OCI-LY1 (cell line): Measurements from ENCODE around the gene TEAD3.

Source experiments
- H2AFZ ChIP-seq: fragments of 200-600 bp; sonication (generic), shearing (Covaris generic); 2 replicates; pipeline ENCODE4 v1.6.0; 2014; ENCODE audit warnings: antibody characterized with exemption, mild to moderate bottlenecking, low read length
- H3F3A ChIP-seq: fragments of 200-600 bp; sonication (generic), shearing (Covaris generic); 2 replicates; pipeline ENCODE4 v1.6.0; 2014; ENCODE audit warnings: mild to moderate bottlenecking, antibody characterized with exemption, low read length, moderate library complexity; ENCODE audit not compliant: insufficient read depth
- H3K27ac ChIP-seq: fragments of 200-600 bp; sonication (generic); 2 replicates; pipeline ENCODE4 v1.5.1; 2014; ENCODE audit warnings: low read length, mixed run types, mild to moderate bottlenecking, low read depth; ENCODE audit not compliant: poor library complexity, severe bottlenecking
- H3K27me3 ChIP-seq: fragments of 200-600 bp; sonication (generic); 2 replicates; pipeline ENCODE4 v1.6.0; 2014; ENCODE audit warnings: antibody characterized with exemption, mild to moderate bottlenecking, low read length, moderate library complexity; ENCODE audit not compliant: insufficient read depth
- H3K36me3 ChIP-seq: fragments of 200-600 bp; sonication (generic); 2 replicates; pipeline ENCODE4 v1.6.1; 2014; ENCODE audit warnings: mild to moderate bottlenecking, antibody characterized with exemption, low read length, moderate library complexity, mixed read lengths; ENCODE audit not compliant: insufficient read depth
- H3K4me1 ChIP-seq: fragments of 200-600 bp; sonication (generic); 2 replicates; pipeline ENCODE4 v1.5.1; 2014; ENCODE audit warnings: mild to moderate bottlenecking, low read length, moderate library complexity; ENCODE audit not compliant: insufficient read depth, severe bottlenecking
- H3K4me2 ChIP-seq: fragments of 200-600 bp; sonication (generic), shearing (Covaris generic); 2 replicates; pipeline ENCODE4 v1.6.1; 2014; ENCODE audit warnings: low read length
- H3K4me3 ChIP-seq: fragments of 200-600 bp; sonication (generic); 2 replicates; pipeline ENCODE4 v1.5.1; 2014; ENCODE audit warnings: low read length, low read depth, mild to moderate bottlenecking, mixed read lengths; ENCODE audit not compliant: poor library complexity, severe bottlenecking
- H3K79me2 ChIP-seq: fragments of 200-600 bp; shearing (Covaris generic); 2 replicates; pipeline ENCODE4 v1.6.1; 2016; ENCODE audit warnings: mixed run types, low read length, mixed read lengths; ENCODE audit not compliant: insufficient read depth
- H3K9ac ChIP-seq: fragments of 200-600 bp; sonication (generic), shearing (Covaris generic); 2 replicates; pipeline ENCODE4 v1.6.1; 2014; ENCODE audit warnings: mild to moderate bottlenecking, low read length, mixed read lengths
- H3K9me2 ChIP-seq: fragments of 200-600 bp; sonication (generic), shearing (Covaris generic); 2 replicates; pipeline ENCODE4 v1.6.1; 2014; ENCODE audit warnings: low read depth, mild to moderate bottlenecking, low read length, mixed read lengths
- H3K9me3 ChIP-seq: fragments of 200-600 bp; shearing (Covaris generic); 2 replicates; pipeline ENCODE4 v1.6.1; 2014; ENCODE audit warnings: low read length, mixed read lengths
- H4K20me1 ChIP-seq: fragments of 200-600 bp; sonication (generic), shearing (Covaris generic); 2 replicates; pipeline ENCODE4 v1.6.0; 2016; ENCODE audit warnings: mild to moderate bottlenecking, low read length; ENCODE audit not compliant: insufficient read depth
- EZH2 ChIP-seq: fragments of 200-600 bp; sonication (generic), shearing (Covaris generic); IDR thresholded peaks from 2 replicates; pipeline ENCODE4 v1.8.0; 2017; ENCODE audit warnings: borderline replicate concordance, mixed run types, mild to moderate bottlenecking, antibody characterized with exemption, low read length, moderate library complexity, mixed read lengths
- TF ChIP-seq, protein P1 (sequence below): fragments of 200-600 bp; sonication (generic), shearing (Covaris generic); IDR thresholded peaks from 2 replicates; pipeline ENCODE4 v1.5.1; 2017; ENCODE audit warnings: mild to moderate bottlenecking, antibody characterized with exemption, low read length, moderate library complexity, mixed read lengths

TEAD3 gene

DNA sequence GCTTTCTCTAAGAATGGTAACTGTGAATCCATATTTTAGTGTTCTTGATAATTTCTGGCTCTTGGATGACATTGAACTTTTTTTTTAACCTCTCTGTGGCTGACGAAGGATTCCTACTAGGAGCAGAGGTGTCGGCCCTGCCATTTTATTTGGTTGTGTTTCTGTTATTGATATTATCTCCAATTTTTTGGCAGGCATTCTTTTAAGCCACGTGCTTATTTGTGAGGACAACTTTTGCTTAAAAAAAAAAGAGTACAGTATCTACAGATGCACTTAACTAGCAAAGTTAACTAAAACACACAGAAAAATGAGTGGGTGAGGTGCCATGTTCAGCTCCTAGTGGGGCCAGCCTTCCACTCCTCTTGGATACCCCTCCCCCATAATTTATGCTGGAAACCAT lies 43.6 kb downstream of the TEAD3 start:
- Histone ChIP-seq H3F3A (no peaks in the 10 kb centered on the region), H3K36me3 (peaks cover 6% of the 10 kb centered on the region; the same call in 1 of the 2 replicates), H3K9ac (peak overlapping the region; percentile 68; the same call in 1 of the 2 replicates), H3K9me3 (no peaks in the 10 kb centered on the region), H2AFZ (no peak overlapping the region), H3K4me1 (peaks cover 25% of the 10 kb centered on the region), H4K20me1 (no peaks in the 10 kb centered on the region), H3K9me2 (no peaks in the 10 kb centered on the region), H3K27me3 (no peaks in the 10 kb centered on the region; the same call in 1 of the 2 replicates), H3K79me2 (no peaks in the 10 kb centered on the region), H3K4me2 (peak overlapping the region; percentile 70), H3K4me3 (peak overlapping the region; percentile 73), H3K27ac (no peak overlapping the region)
- no peak for TF ChIP-seq EZH2

DNA sequence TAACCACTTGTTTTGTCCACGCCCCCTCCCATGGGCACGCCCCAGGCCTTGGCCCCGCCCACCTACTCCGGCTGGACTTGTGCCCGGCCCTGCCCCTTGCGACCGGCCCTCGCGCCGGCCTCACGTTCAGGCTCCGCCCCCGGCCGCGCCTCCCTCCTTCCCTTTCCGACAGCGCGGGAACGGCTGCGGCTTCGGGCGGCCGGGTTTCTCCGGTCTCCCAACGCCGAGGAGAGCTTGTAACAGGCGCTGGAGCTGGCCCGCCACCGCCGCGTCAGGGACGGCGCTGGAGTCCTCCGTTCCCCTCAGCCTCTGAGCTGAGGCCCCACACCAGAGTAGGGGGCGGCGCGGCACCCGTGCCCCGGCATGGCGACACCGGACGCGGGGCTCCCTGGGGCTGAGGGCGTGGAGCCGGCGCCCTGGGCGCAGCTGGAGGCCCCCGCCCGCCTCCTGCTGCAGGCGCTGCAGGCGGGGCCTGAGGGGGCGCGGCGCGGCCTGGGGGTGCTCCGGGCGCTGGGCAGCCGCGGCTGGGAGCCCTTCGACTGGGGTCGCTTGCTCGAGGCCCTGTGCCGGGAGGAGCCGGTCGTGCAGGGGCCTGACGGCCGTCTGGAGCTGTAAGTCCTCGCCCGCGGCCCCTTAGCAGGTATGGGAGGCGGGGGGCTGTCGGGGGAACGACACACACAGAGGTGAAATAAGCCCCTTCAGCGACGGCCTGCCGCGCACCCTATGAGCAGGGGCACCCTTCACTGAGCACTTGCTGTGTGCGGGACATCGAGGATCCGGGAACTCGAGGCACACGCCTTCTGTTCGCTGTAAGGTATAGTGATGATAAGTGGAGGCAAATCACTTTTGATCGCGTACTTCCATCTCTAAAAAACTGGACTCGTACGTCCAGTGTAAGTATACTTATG lies 44.4 kb downstream of the TEAD3 start, which contains the start of gene FANCE:
Gene FANCE (plus strand): TSS at position 156 of the 908 bp plus-strand sequence. CDS start 208 bp downstream, at position 364.
- H4K20me1 ChIP-seq, result no peaks in the 10 kb centered on the region
- H3K27ac ChIP-seq, result no peak within 1 kb of the TSS
- peak within 1 kb of the TSS; percentile 68 for H3K9ac ChIP-seq
- TF ChIP-seq, protein P1, sequence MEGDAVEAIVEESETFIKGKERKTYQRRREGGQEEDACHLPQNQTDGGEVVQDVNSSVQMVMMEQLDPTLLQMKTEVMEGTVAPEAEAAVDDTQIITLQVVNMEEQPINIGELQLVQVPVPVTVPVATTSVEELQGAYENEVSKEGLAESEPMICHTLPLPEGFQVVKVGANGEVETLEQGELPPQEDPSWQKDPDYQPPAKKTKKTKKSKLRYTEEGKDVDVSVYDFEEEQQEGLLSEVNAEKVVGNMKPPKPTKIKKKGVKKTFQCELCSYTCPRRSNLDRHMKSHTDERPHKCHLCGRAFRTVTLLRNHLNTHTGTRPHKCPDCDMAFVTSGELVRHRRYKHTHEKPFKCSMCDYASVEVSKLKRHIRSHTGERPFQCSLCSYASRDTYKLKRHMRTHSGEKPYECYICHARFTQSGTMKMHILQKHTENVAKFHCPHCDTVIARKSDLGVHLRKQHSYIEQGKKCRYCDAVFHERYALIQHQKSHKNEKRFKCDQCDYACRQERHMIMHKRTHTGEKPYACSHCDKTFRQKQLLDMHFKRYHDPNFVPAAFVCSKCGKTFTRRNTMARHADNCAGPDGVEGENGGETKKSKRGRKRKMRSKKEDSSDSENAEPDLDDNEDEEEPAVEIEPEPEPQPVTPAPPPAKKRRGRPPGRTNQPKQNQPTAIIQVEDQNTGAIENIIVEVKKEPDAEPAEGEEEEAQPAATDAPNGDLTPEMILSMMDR, result no peak
- no peak for TF ChIP-seq EZH2
- H3K36me3 ChIP-seq, result peaks cover 6% of the 10 kb centered on the region; the same call in 1 of the 2 replicates
- no peaks in the 10 kb centered on the region for H3F3A ChIP-seq
- H3K9me2 ChIP-seq, result no peaks in the 10 kb centered on the region
- no peak within 1 kb of the TSS for H2AFZ ChIP-seq
- peak within 1 kb of the TSS; percentile 73 for H3K4me3 ChIP-seq
- H3K4me1 ChIP-seq, result peaks cover 25% of the 10 kb centered on the region
- H3K4me2 ChIP-seq, result peak within 1 kb of the TSS; percentile 70
- H3K79me2 ChIP-seq, result no peaks in the 10 kb centered on the region
- H3K9me3 ChIP-seq, result no peaks in the 10 kb centered on the region
- H3K27me3 ChIP-seq, result no peaks in the 10 kb centered on the region; the same call in 1 of the 2 replicates

DNA sequence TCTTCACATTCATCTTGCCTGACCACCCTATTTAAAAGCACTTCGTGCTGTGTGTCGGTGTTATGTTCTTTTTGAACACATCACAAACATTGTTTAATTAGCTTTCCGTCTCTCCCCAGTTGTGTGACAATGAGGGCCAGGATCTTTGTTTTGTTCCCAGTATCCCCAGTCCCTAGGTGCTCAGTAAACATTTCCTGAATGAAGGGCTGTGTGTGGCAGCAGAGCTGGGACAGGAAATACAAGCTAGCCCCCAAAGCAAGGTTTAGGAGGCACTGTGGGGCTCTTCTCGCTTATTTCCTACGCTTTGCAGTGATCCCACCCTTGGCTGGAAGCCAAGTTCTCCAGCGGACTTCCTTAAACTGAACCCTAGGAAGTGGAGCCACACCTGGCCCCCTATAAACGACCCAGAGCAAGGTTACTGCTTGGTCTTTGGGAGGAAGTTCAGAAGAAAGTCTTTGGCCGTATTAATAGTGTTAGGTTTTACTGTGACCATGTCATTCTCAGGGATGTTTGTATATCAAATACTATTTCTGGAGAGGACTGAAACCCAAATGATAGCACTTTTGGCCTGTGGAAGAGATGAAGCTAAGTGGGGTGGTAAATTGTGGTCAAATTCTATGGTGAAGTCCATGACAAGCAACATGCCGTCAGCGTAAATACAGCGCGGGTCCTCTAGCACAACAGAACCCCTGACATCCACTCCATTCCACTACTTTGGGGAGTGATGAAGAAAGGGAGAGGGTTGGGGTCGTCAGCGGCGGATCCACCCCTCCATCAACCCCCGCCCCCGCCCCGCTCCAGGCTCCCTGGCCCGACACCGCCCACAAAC lies 45.3 kb downstream of the TEAD3 start:
- no peaks in the 10 kb centered on the region for H3K9me3 ChIP-seq
- H4K20me1 ChIP-seq, result no peaks in the 10 kb centered on the region
- H3K4me3 ChIP-seq, result peak overlapping the region; percentile 73
- TF ChIP-seq, protein P1, result no peak
- TF ChIP-seq EZH2, result no peak
- H3K4me1 ChIP-seq, result peaks cover 25% of the 10 kb centered on the region
- peak overlapping the region; percentile 70 for H3K4me2 ChIP-seq
- H3K36me3 ChIP-seq, result peaks cover 6% of the 10 kb centered on the region; the same call in 1 of the 2 replicates
- no peak overlapping the region for H2AFZ ChIP-seq
- H3K27me3 ChIP-seq, result no peaks in the 10 kb centered on the region; the same call in 1 of the 2 replicates
- no peaks in the 10 kb centered on the region for H3K9me2 ChIP-seq
- H3K27ac ChIP-seq, result no peak overlapping the region
- H3K9ac ChIP-seq, result peak overlapping the region; percentile 23; the same call in 1 of the 2 replicates
- H3F3A ChIP-seq, result no peaks in the 10 kb centered on the region
- H3K79me2 ChIP-seq, result no peaks in the 10 kb centered on the region
